GM12874 (cell line): ENCODE measurements around the gene SPRING1.

ENCODE experiments used
- CTCF ChIP-seq: IDR thresholded peaks from 2 replicates; pipeline ENCODE4 v1.5.1; 2011; ENCODE audit warnings: low read depth, mild to moderate bottlenecking, control low read depth, low read length, moderate library complexity; ENCODE audit not compliant: insufficient read depth

The SPRING1 gene

GRCh38 chr12:116759783-116760621 lies 22.1 kb upstream of the SPRING1 start:
- 0 out of 2 replicates have a peak, but pooled peaks have one; percentile 0 for TF ChIP-seq CTCF

GRCh38 chr12:116750298-116750697 lies 12.4 kb upstream of the SPRING1 start:
- no peak for TF ChIP-seq CTCF

- no peak for TF ChIP-seq CTCF
These were observed 12.0 kb upstream of the SPRING1 start for GRCh38 chr12:116749884-116750283.

GRCh38 chr12:116745554-116745953 lies 7.7 kb upstream of the SPRING1 start:
- TF ChIP-seq CTCF = no peak

- no peak for TF ChIP-seq CTCF
These were observed 6.9 kb upstream of the SPRING1 start for GRCh38 chr12:116744766-116745165.

GRCh38 chr12:116739381-116739887 lies 1.6 kb upstream of the SPRING1 start:
- TF ChIP-seq CTCF = no peak

- TF ChIP-seq CTCF = no peak
These were observed 701 bp downstream of the SPRING1 start for GRCh38 chr12:116736962-116737773.
